PFSK-1 (cell line): ENCODE results near the gene ZBTB16.

Source experiments
- POLR2AphosphoS5 ChIP-seq: IDR thresholded peaks from 2 replicates; pipeline ENCODE4 v1.6.1; 2012; ENCODE audit warnings: low read depth, mild to moderate bottlenecking, control low read depth, low read length, moderate library complexity
- REST ChIP-seq, 2 experiments: IDR thresholded peaks; 2 replicates each; pipeline versions ENCODE4 v1.6.1 to v1.8.0; 2011 to 2012; ENCODE audit warnings: low read depth in 2 of 2, low read length in 2 of 2, control low read depth in 1 of 2, inconsistent platforms in 1 of 2, mild to moderate bottlenecking in 1 of 2, moderate library complexity in 1 of 2; ENCODE audit not compliant: insufficient read depth in 1 of 2
- SIN3A ChIP-seq: IDR thresholded peaks from 2 replicates; pipeline ENCODE4 v1.6.1; 2012; ENCODE audit warnings: mild to moderate bottlenecking, low read length, moderate library complexity, borderline replicate concordance; ENCODE audit not compliant: insufficient read depth

GRCh38 chr11:114131461-114131864 lies 72.0 kb downstream of the ZBTB16 start:
- TF ChIP-seq POLR2AphosphoS5 = no peak
- no peak for TF ChIP-seq SIN3A
- TF ChIP-seq REST (IDR thresholded peaks at IDR 0.05; ENCODE audit: insufficient read depth in 1 of 2, low read depth in 2 of 2, low read length in 2 of 2) = no peak
